HCT116 (cell line): Measurements from ENCODE around the gene SMTNL2. TPM values are rescaled to one million over a fixed set of nuclear protein-coding genes. Genes with fewer than 3 reads are reported as not detected.

Experiments used
- ATAC-seq: fragments of 200-7000 bp; cut with Tn5 transposase; 2 replicates; pipeline ENCODE4 v1.9.1; 2020; ENCODE audit warnings: mild to moderate bottlenecking, moderate library complexity
- BruUV-seq: library from RNA; stranded (reverse); fragments of 400-500 nt; replicated peaks from 2 replicates; lab custom pipeline; 2021; lab: Mats Ljungman, UMichigan
- CTCF ChIA-PET: fragments of 300-600 bp; sonication (Branson Sonifier 250); formaldehyde crosslinking; loops from one replicate; lab custom pipeline; 2021; ENCODE audit warnings: antibody characterized with exemption; lab: Charles Lee
- POLR2A ChIA-PET: fragments of 300-600, 350-600 bp; sonication (Branson Sonifier 250); formaldehyde crosslinking; loops from one replicate; lab custom pipeline; 2021; ENCODE audit warnings: antibody characterized with exemption; lab: Charles Lee
- RAD21 ChIA-PET, 2 experiments: fragments of 300-600 bp; sonication (Branson Sonifier 250); formaldehyde crosslinking; loops; one replicate each; lab custom pipeline; 2023; ENCODE audit warnings: low total read pairs in 2 of 2; ENCODE audit not compliant: uncharacterized antibody in 2 of 2, unreplicated experiment in 2 of 2, low non-redundant PET in 1 of 2; lab: Charles Lee
- DNase-seq: peaks from one replicate; pipeline ENCODE4 v3.0.0-alpha.2; 2010; ENCODE audit warnings: low read depth, low spot score
- H2AFZ ChIP-seq: fragments of 200-600 bp; shearing (Covaris generic), sonication (generic); 2 replicates; pipeline ENCODE4 v1.6.1; 2017; ENCODE audit warnings: low read depth, mixed run types, mixed read lengths, antibody characterized with exemption, low read length; ENCODE audit not compliant: poor library complexity, severe bottlenecking
- H3K27ac ChIP-seq: 2 replicates; pipeline ENCODE4 v1.5.1; 2012; ENCODE audit warnings: low read depth, low read length
- H3K27me3 ChIP-seq: fragments of 200-600 bp; sonication (generic); 2 replicates; pipeline ENCODE4 v1.6.1; 2016; ENCODE audit warnings: mixed run types, low read length, mixed read lengths; ENCODE audit not compliant: insufficient read depth
- H3K36me3 ChIP-seq, 2 experiments: fragments of 200-500 bp in 1 of 2; fragments of 200-600 bp in 1 of 2; sonication (Bioruptor generic) in 1 of 2; sonication (generic) in 1 of 2; 2 replicates each; pipeline versions ENCODE4 v1.5.1 to v1.6.1; 2014 to 2016; ENCODE audit warnings: low read length in 2 of 2, inconsistent platforms in 1 of 2, mixed read lengths in 1 of 2, mixed run types in 1 of 2; ENCODE audit not compliant: insufficient read depth in 2 of 2, control insufficient read depth in 1 of 2
- H3K4me1 ChIP-seq, 2 experiments: fragments of 200-600 bp in 1 of 2; sonication (generic) in 1 of 2; 2 replicates each; pipeline versions ENCODE4 v1.5.1 to v1.6.1; 2012 to 2017; ENCODE audit warnings: low read length in 2 of 2, inconsistent platforms in 1 of 2, mild to moderate bottlenecking in 1 of 2, mixed read lengths in 1 of 2, mixed run types in 1 of 2, moderate library complexity in 1 of 2; ENCODE audit not compliant: insufficient read depth in 2 of 2, control insufficient read depth in 1 of 2
- H3K4me2 ChIP-seq: fragments of 200-600 bp; sonication (generic); 2 replicates; pipeline ENCODE4 v1.6.1; 2017; ENCODE audit warnings: mixed run types, low read length, mixed read lengths
- H3K4me3 ChIP-seq, 2 experiments: fragments of 200-600 bp in 1 of 2; sonication (generic) in 1 of 2; replicated peaks in 1 of 2; 2 replicates each; pipeline ENCODE4 v1.5.1; 2011 to 2016; ENCODE audit warnings: low read length in 2 of 2, control low read depth in 1 of 2, low read depth in 1 of 2, mild to moderate bottlenecking in 1 of 2, mixed read lengths in 1 of 2, mixed run types in 1 of 2
- H3K79me2 ChIP-seq: fragments of 200-600 bp; sonication (generic); 2 replicates; pipeline ENCODE4 v1.6.1; 2017; ENCODE audit warnings: mild to moderate bottlenecking, mixed run types, low read length, moderate library complexity, mixed read lengths; ENCODE audit not compliant: insufficient read depth
- H3K9ac ChIP-seq: fragments of 200-600 bp; sonication (generic); 2 replicates; pipeline ENCODE4 v1.6.1; 2016; ENCODE audit warnings: low read length, mixed read lengths
- H3K9me2 ChIP-seq: fragments of 200-600 bp; sonication (generic), shearing (Covaris generic); 2 replicates; pipeline ENCODE4 v1.6.1; 2017; ENCODE audit warnings: mixed run types, mild to moderate bottlenecking, moderate library complexity; ENCODE audit not compliant: insufficient read depth
- H3K9me3 ChIP-seq, 2 experiments: fragments of 200-500 bp in 1 of 2; fragments of 200-600 bp in 1 of 2; sonication (Bioruptor generic) in 1 of 2; sonication (generic) in 1 of 2; 2 replicates each; pipeline ENCODE4 v1.6.1; 2014 to 2017; ENCODE audit warnings: low read length in 2 of 2, mixed read lengths in 2 of 2, inconsistent platforms in 1 of 2, low read depth in 1 of 2, mild to moderate bottlenecking in 1 of 2, mixed run types in 1 of 2, moderate library complexity in 1 of 2; ENCODE audit not compliant: control insufficient read depth in 1 of 2, insufficient read depth in 1 of 2
- H4K20me1 ChIP-seq: fragments of 200-600 bp; sonication (generic), shearing (Covaris generic); 2 replicates; pipeline ENCODE4 v1.6.1; 2017; ENCODE audit warnings: mixed run types, mild to moderate bottlenecking, moderate library complexity; ENCODE audit not compliant: insufficient read depth
- CBX3 ChIP-seq: IDR thresholded peaks from 2 replicates; pipeline ENCODE4 v1.6.1; 2012; ENCODE audit warnings: low read depth
- EGR1 ChIP-seq: IDR thresholded peaks from 2 replicates; pipeline ENCODE4 v1.6.1; 2012; ENCODE audit warnings: low read depth
- EZH2phosphoT487 ChIP-seq: fragments of 200-600 bp; IDR thresholded peaks from 2 replicates; pipeline ENCODE4 v1.6.1; 2018; ENCODE audit warnings: antibody characterized with exemption, borderline replicate concordance
- POLR2AphosphoS5 ChIP-seq: IDR thresholded peaks from 2 replicates; pipeline ENCODE4 v1.6.1; 2011; ENCODE audit warnings: mild to moderate bottlenecking, low read depth, low read length, moderate library complexity
- RAD21 ChIP-seq: IDR thresholded peaks from 2 replicates; pipeline ENCODE4 v1.6.1; 2012; ENCODE audit warnings: low read depth, mild to moderate bottlenecking
- SIN3A ChIP-seq: IDR thresholded peaks from 2 replicates; pipeline ENCODE4 v1.6.1; 2012; ENCODE audit warnings: low read depth
- SP1 ChIP-seq: IDR thresholded peaks from 2 replicates; pipeline ENCODE4 v1.6.1; 2012; ENCODE audit warnings: low read depth
- SRF ChIP-seq: IDR thresholded peaks from 2 replicates; pipeline ENCODE4 v1.6.1; 2012; ENCODE audit warnings: low read depth
- TCF7L2 ChIP-seq: IDR thresholded peaks from 2 replicates; pipeline ENCODE4 v1.7.0; 2011; ENCODE audit warnings: borderline replicate concordance, inconsistent platforms; ENCODE audit not compliant: insufficient read depth, insufficient read length; ENCODE audit errors: extremely low read depth
- intact Hi-C: fragments of 100-400 bp; cut with micrococcal nuclease; formaldehyde crosslinking; loops from 2 replicates; pipeline ENCODE4 v1.10.0; 2022
- total RNA-seq: library from RNA; stranded (reverse); gene quantifications from one replicate; pipeline ENCODE4 v1.2.1, GENCODE V29; 2021; ENCODE audit not compliant: unreplicated experiment
- TF ChIP-seq, protein P1 (sequence below): IDR thresholded peaks from 2 replicates; pipeline ENCODE4 v1.6.1; 2011; ENCODE audit warnings: mild to moderate bottlenecking, low read length, moderate library complexity; ENCODE audit not compliant: insufficient replicate concordance; ENCODE audit errors: extremely low read depth
- TF ChIP-seq, protein P2 (sequence below): IDR thresholded peaks from 2 replicates; pipeline ENCODE4 v1.6.1; 2012

The SMTNL2 gene
- total RNA-seq, 1 experiment from 2014 or later, result 2.3 TPM

GRCh38 chr17:4635823-4636375 lies 51.6 kb downstream of the SMTNL2 start:
- POLR2A ChIA-PET, result interaction anchor here (0.8 kb wide), 1 partner anchor 75 kb away, joined by 3 read pairs; the partner anchor contains the start of gene ARRB2
- RAD21 ChIA-PET, result no interaction called here
- Histone ChIP-seq H3K4me3 (no peak overlapping the region), H3K9me3 (no peaks in the 10 kb centered on the region), H3K36me3 (no peaks in the 10 kb centered on the region), H3K9ac (no peak overlapping the region), H3K4me2 (no peak overlapping the region), H3K79me2 (no peaks in the 10 kb centered on the region), H3K4me1 (peaks cover 3 to 7% of the 10 kb centered on the region in 2 experiments; a peak in 2 of 4 replicates), H3K9me2 (no peaks in the 10 kb centered on the region), H2AFZ (no peak overlapping the region), H4K20me1 (no peaks in the 10 kb centered on the region), H3K27me3 (no peaks in the 10 kb centered on the region), H3K27ac (no peak overlapping the region)
- intact Hi-C loops, result no loop called here
- CTCF ChIA-PET, result no interaction called here
- BruUV-seq, result no TSS peak
- no peak for DNase-seq
- ATAC-seq, result no peak
- TF ChIP-seq EGR1, result no peak
- TF ChIP-seq, protein P1, sequence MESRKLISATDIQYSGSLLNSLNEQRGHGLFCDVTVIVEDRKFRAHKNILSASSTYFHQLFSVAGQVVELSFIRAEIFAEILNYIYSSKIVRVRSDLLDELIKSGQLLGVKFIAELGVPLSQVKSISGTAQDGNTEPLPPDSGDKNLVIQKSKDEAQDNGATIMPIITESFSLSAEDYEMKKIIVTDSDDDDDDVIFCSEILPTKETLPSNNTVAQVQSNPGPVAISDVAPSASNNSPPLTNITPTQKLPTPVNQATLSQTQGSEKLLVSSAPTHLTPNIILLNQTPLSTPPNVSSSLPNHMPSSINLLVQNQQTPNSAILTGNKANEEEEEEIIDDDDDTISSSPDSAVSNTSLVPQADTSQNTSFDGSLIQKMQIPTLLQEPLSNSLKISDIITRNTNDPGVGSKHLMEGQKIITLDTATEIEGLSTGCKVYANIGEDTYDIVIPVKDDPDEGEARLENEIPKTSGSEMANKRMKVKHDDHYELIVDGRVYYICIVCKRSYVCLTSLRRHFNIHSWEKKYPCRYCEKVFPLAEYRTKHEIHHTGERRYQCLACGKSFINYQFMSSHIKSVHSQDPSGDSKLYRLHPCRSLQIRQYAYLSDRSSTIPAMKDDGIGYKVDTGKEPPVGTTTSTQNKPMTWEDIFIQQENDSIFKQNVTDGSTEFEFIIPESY, result no peak

DNA sequence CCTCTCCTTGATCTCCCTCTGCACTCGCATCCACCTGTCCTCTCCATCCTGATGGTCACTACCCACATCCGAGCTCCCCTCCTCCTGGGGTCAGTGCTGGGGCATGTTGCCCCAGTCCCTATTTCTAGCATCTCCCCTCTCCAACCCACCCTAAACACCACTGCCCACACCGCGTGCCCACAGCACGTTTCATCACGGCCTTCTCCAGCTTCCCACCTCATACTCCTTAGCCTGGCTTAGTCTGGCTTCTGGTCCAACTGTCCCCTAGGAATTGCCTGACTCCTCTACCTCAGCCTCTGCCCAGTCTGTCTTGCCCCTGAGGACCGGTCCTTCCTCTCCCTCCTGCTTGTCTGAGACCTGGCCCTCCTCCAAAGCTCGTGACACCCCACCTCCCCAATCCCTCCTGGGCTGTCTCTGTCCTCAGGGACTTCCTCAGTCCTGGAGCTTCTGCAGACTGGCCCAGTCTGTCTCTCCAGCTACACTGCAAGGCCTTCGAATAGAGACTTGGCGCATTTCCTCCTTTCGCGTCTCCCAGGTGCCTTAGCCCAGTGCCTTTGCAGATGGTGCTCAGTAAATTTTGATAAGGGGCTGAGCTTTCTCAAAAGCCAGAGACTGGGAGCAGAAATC lies 52.3 kb downstream of the SMTNL2 start:
- intact Hi-C loops, result no loop called here
- POLR2A ChIA-PET, result interaction anchor here (0.8 kb wide), 1 partner anchor 74 kb away, joined by 3 read pairs; the partner anchor contains the start of gene ARRB2
- TF ChIP-seq SP1 (no peak), RAD21 (no peak), SIN3A (no peak), CBX3 (no peak), SRF (no peak), POLR2AphosphoS5 (no peak), EZH2phosphoT487 (no peak), TCF7L2 (no peak)
- TF ChIP-seq, protein P2, sequence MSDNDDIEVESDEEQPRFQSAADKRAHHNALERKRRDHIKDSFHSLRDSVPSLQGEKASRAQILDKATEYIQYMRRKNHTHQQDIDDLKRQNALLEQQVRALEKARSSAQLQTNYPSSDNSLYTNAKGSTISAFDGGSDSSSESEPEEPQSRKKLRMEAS, result no peak
- TF ChIP-seq, protein P1, result no peak

More for the DNA sequence above, 52.3 kb downstream of the SMTNL2 start:
- Histone ChIP-seq H3K4me3 (no peak overlapping the region), H2AFZ (no peak overlapping the region), H3K79me2 (no peaks in the 10 kb centered on the region), H3K36me3 (no peaks in the 10 kb centered on the region), H3K4me1 (peaks cover 3 to 7% of the 10 kb centered on the region in 2 experiments; a peak in 2 of 4 replicates), H3K9me2 (no peaks in the 10 kb centered on the region), H3K9me3 (no peaks in the 10 kb centered on the region), H3K27ac (no peak overlapping the region), H4K20me1 (no peaks in the 10 kb centered on the region), H3K9ac (no peak overlapping the region), H3K27me3 (no peaks in the 10 kb centered on the region), H3K4me2 (no peak overlapping the region)
- no peak for ATAC-seq
- CTCF ChIA-PET, result no interaction called here
- DNase-seq, result no peak
- RAD21 ChIA-PET, result no interaction called here
- BruUV-seq, result no TSS peak
